Skin of body (tissue), 3 donors: Measurements from ENCODE around the gene ANO6. TPM values are rescaled to one million over a fixed set of nuclear protein-coding genes. Genes with fewer than 3 reads are reported as not detected.
A peak's percentile ranks its signal among the peaks of the same experiment; 100 is the strongest.

Source experiments
- DNase-seq: peaks from one replicate; lab custom pipeline; 2025; lab: John Stamatoyannopoulos, UW
- small RNA-seq: library from RNA; depleted of rRNA; stranded (forward); fragments of <200 nt; gene quantifications from one replicate; pipeline ENCODE3, GENCODE V24; 2014; ENCODE audit warnings: low replicate concordance
- total RNA-seq: library from RNA; depleted of rRNA; stranded (reverse); fragments of >200 nt; gene quantifications from one replicate; pipeline ENCODE4 v1.2.3, GENCODE V29; 2014

ANO6 gene
- total RNA-seq, 1 donor from 2014 or later: 55.6 TPM

DNA sequence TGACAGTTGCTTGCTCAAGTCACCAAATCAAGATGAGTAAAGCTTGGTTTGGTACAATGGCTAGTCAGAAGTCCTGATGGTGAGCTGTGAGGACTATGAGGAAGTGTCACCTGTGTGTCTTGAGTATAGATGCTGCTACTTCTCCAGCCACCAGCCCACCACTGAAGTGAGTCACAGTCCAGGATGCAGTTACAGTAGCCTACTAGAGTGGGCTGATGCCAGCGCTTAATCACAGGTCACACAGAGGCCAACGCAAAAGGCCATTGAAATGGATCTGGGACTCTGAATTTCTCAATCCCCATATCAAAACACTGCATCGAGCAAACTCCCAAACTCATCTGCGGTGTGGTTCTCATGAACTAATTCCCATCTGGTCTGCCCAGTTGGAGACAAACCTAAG lies 223.1 kb downstream of the ANO6 start:
- DNase-seq: no peak

DNA sequence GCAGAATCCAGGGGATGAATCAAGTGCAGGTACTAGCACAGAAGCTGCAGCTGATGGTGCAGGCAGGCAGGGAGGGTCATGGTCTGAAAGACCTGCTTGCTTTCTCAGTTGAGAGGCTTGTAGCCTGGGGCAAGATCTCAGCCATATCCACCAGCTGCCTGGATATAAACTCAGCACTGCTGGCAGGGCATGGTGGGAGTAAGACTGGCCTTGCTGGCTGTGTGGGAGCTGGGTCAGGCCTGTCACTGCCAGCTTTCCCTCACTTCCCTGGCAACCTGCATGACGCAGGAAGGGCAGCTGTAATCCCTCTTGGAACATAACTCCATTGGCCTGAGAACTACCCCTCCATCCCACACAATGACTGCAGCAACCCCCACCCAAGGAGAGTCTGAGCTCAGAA lies 230.1 kb downstream of the ANO6 start:
- no peak for DNase-seq

DNA sequence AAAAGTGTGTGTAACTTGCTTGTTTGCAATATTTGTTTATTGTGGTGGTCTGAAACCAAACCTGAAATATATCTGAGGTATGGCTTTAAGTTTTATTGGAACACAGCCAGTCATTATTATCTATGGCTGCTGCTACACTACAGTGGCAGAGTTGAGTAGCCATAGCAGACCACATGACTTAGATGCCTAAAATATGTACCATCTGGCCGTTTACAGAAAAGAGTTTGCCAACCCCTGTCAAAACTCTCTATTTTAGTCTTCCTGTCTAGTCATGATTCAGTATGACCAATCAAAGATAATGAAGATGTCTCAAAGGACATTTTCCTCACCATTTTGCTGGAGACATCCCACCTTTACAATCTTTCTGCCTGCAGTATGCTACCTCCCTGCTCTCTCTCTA lies 242.3 kb downstream of the ANO6 start:
- DNase-seq: no peak

DNA sequence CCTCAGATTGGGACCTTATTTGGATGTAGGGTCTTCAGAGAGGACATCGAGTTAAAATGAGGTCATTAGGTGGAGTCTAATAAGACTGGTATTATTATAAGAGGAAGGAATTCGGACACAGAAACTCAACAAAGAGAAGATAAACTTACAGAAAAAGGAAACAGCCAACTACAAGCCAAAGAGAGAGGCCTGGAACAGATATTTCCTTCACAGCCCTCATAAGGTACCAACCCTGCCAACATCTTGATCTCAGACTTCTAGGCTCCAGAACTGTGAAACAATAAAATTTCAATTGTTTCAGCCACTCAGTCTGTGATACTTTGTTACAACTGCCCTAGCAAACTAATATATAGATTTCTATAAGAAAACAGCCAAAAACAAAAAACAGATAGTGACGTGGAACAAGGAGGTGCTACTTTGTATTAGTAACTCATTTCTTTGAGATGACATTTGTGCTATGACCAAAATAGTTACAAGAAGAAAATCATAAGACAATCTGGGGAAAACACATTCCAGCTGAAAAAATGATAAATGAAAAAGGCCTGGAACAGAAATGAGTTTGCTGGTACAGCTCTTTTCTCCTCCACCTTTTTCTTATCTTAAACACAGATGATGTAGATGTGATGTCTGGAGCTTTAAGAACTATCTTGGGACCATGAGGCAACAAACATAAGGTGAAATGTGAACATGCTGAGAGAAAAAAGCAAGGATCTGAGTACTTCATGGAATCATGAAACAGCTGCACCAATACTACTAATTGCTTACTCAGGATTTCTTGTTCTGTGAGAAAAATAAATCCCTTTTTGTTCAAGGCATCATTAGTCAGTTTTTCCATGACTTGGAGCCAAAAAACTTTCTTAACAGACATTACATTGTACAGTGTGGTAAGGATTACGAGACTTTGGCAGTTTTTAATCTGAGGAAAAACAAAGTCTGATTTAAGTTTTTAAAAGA lies 243.2 kb downstream of the ANO6 start:
- peak; percentile 21 for DNase-seq

DNA sequence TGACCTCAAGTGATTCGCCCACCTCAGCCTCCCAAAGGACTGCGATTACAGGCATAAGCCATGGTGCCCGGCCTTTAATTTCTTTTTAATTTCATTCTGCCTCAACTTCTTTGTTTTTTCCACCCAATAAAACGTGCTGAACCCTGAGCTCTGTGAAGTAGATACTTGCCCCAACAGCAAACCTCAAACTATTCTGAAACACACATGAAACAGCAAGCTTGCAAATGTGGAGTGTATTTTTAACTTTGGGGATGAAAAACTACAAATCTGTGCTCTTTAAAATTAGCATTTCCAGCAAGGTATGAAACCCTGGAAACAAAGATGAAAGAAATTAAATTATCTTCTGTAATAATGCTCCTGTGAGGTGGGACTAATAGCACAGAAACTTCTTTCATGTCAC lies 246.6 kb downstream of the ANO6 start:
- DNase-seq: no peak

DNA sequence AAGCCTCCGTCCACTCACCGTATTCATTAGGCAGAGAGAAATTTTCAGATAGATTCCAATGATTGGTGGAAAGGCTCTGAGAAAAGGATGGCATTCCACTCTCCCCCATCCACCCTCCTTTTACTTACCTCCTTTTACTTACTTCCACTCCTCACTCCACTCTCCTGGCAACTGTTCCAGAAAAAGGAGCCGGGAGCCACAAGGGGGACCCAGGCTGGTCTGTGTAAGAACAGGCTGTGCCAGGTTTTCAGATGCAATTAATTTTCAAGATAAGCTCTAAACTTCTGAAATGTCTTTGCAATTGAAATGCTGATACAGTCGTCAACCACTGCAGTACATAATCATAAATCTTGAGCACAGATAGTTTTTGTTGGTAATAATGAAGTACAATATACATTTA lies 248.8 kb downstream of the ANO6 start:
- no peak for DNase-seq

DNA sequence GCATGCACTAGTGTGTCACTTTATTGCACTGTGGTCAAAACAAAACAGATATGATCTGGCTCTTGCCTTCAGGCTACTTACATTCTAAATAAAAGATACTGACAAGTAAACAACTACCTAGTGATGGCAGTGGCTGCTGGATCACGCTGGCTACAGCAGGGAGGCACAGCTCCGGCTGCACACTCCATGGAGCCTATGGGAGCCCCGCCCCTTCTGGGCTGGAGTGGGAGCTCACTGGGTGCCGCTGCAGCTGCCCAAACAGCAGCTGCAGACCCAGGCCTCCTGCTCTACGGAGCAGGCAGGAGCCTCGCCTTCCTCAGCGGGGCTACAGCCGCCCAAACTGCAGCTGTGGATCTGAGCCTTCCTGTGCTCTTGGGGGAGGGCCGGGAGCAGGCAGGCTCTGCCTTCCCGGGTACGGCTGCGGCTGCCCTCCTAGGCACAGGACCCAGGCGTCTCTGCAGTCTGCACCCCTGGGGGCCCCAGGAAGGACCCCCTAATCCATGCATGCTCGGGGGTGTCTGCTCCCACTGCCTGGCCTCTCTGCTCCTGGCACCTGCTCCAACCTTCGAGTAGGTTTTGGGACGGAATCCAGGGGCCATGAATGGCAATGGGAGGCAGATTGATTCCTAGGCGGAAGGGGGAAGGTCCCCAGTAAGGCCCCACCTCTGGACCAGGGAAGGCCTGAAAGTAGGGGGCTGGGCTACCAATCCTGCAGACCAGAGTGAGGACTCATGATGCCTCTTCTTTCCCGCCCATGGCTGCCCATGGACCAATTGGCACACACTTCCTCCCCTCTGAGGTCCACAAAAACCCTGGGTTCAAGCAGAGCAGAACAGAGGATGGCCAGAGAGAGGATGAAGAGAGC lies 253.1 kb downstream of the ANO6 start:
- DNase-seq: no peak

DNA sequence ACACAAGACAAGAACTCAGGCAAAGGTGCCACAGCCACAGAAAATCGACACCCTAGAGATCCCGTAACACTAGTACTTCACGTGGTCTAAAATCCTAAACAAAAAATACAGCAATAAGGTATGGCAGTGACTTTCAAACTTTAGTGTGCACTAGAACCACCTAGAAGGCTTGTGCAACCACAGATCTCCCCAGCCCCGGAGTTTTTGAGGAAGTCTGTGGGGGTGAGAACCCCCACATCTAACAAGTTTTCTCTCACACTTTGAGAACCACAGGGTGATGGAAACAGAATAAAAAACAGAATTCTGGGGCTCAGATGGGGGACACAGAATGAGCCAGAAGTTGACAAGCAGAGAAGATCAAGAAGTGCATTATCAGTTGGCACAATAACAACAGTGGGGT lies 254.0 kb downstream of the ANO6 start:
- DNase-seq: no peak

DNA sequence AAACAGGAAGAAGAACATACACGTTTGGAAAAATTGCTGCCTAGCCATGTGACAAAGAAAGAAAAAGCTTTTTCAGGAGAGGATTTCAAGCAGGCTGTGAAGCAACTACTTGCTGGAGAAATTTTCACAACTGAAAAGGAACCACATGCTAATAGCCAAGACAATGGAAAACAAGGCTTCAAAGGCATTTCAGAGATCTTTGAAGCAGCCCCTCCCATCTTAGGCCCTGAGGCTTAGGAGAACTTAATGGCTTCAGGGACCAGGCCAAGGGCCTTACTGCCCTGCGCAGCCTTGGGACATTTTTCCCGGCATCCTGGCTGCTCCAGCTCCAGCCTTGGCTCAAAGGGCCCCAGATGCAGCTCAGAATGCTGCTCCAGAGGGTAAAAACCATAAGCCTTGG lies 257.7 kb downstream of the ANO6 start:
- DNase-seq: no peak

DNA sequence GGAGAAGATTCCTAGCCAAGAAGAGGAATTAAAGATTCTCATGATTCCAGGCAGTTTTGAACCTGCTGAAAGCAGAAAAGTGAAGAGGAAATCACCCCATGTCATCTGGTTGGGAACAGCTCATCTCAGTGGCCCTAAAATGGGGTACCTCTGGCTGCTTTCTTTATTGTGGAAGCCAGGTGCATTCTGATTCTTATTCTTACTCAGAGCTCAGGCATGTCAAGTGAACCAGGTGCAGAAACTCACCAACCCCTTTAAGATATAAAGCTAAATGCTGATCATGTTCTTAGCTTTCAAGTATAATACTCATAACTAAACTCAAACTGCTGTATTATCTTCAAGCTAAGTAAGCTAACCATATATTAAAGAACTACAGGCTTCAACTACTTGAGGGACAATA lies 259.7 kb downstream of the ANO6 start:
- no peak for DNase-seq

DNA sequence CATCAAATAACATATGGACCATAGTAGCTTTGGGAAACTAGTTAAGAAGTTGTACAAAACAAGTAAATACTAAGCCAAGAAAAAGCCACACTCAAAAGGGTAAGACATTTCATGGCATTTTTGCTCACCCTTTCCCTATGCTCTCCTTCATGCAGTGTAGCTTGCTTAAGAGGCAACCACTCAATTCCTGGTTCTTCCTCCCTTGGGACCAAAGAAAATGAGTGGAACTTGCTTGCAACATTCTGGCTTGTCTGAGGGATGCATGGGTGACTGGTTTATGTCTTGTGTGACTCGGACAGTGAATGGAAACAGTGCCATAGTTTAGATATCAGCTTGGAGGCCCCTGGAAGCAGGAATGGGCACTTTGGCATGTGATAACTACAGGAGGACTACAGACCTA lies 261.6 kb downstream of the ANO6 start:
- DNase-seq: no peak

DNA sequence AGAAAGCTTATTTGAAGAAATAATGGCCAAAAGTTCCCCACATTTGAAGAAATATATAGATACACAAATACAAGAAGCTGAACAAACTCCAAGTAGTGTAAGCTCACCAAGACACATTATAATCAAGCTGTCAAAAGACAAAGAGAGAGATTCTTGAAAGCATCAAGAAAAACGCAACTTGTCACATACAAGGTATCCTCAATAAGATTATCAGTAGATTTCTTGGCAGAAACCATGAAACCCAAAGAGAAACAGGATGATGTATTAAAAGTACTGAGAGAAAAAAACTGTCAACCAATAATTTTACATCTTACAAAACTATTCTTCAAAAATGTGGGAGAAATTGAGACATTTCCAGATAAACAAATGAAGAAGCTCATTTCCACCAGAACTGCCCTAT lies 263.0 kb downstream of the ANO6 start:
- DNase-seq: no peak

DNA sequence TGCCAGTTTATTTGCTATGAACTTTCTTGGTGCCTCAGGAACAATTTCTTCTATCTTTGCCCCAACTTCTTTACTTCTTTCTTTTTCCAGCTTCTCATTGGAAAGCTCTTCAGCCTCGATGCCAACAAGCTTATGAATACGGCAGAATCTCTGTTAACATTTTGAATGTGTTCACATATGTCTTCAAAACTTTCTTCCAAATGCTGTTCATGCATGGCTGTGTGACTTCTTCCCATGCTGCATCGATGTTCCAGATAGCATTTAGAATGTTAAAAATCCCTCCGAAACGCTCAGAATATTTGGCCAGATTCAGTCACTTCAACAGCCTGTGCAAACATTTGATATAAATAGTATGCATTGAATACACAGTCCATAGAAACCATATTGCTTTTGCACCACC lies 265.9 kb downstream of the ANO6 start:
- DNase-seq: no peak

DNA sequence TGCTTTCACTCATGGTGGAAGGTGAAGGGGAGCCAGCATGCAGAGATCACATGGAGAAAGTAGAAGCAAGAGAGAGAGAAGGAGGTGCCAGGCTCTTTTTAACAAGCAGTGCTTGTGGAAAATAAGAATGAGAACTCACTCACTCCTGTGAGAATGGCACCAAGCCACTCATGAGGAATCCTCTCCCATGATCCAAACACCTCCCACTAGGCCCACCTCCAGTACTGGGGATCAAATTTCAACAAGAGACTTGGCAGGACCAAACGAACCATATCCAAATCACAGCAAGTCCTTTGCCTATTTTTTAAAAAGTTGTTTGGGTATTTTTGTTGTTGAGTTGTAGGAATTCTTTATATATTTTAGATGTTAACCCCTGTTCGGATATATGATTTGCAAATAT lies 267.7 kb downstream of the ANO6 start:
- DNase-seq: no peak

Small RNAs within 50 kb of the gene (small RNA-seq; reads per million reads assigned to genes)
- gene AC009248.2: not detected

Other genes starting within 250 kb of the ANO6 start
- 0.10 TPM for gene DBX2, start 165.0 kb upstream of the ANO6 start, total RNA-seq